CD4-positive, alpha-beta T cell treated with Interleukin-2 at 100 ng/mL for 4 hours (primary cell): Measurements from ENCODE around the gene PTGS1.
"Not testable (repeated sequence)": the region's sequence is repeated elsewhere in the genome, so short reads cannot be mapped to it uniquely, and the experiment has no call there.

Experiments
- DNase-seq: peaks from one replicate; pipeline ENCODE4 v3.0.0-alpha.2; 2020; ENCODE audit warnings: low spot score

PTGS1 gene

GRCh38 chr9:122398371-122398924, 27.6 kb downstream of the PTGS1 start:
- no peak for DNase-seq

GRCh38 chr9:122401896-122402295, 31.1 kb downstream of the PTGS1 start:
- no peak for DNase-seq

GRCh38 chr9:122402403-122402871, 31.6 kb downstream of the PTGS1 start:
- DNase-seq, result no peak

GRCh38 chr9:122402874-122403273, 32.0 kb downstream of the PTGS1 start:
- DNase-seq, result no peak

- DNase-seq, result no peak
Observed at GRCh38 chr9:122403381-122404000, 32.7 kb downstream of the PTGS1 start.

- not testable (repeated sequence) for DNase-seq
Observed at GRCh38 chr9:122405304-122406069, 34.7 kb downstream of the PTGS1 start.

GRCh38 chr9:122406070-122406890, 35.5 kb downstream of the PTGS1 start:
- DNase-seq, result no peak

GRCh38 chr9:122414108-122414507, 43.3 kb downstream of the PTGS1 start:
- DNase-seq, result not testable (repeated sequence)

- DNase-seq, result no peak
Observed at GRCh38 chr9:122418016-122418415, 47.2 kb downstream of the PTGS1 start.

- DNase-seq, result no peak
Observed at GRCh38 chr9:122420315-122420714, 49.5 kb downstream of the PTGS1 start.

- DNase-seq, result no peak
Observed at GRCh38 chr9:122425087-122425486, 54.3 kb downstream of the PTGS1 start.

GRCh38 chr9:122426723-122427122, 55.9 kb downstream of the PTGS1 start:
- DNase-seq, result no peak

GRCh38 chr9:122442568-122442967, 71.7 kb downstream of the PTGS1 start:
- DNase-seq, result no peak

GRCh38 chr9:122444041-122444733, 73.4 kb downstream of the PTGS1 start:
- no peak for DNase-seq
